ENCODE data around the gene FOXP1. TPM values are rescaled to one million over a fixed set of nuclear protein-coding genes. Genes with fewer than 3 reads are reported as not detected.

FOXP1 gene
- total RNA-seq, 4 donors from 2014 or later, result 49.8 to 157 (median 71.9) TPM

GRCh38 chr3:71245971-71246880 is 337.3 kb downstream of the FOXP1 start:
- no peak overlapping the region for H3K27ac ChIP-seq
- WGBS, result 89% methylated on average over 19 of the region's 19 CpGs
- H3K4me3 ChIP-seq, result no peak overlapping the region
- H3K27me3 ChIP-seq, result no peaks in the 10 kb centered on the region
- H3K36me3 ChIP-seq, result no peaks in the 10 kb centered on the region
- DNase-seq (ENCODE audit: low spot score in 2 of 2), result no peak
- H3K4me1 ChIP-seq, result peaks cover 6% of the 10 kb centered on the region
- TF ChIP-seq POLR2AphosphoS5 (IDR thresholded peaks at IDR 0.05), result no peak
- TF ChIP-seq POLR2A (IDR thresholded peaks at IDR 0.05), result no peak
- TF ChIP-seq CTCF (IDR thresholded peaks at IDR 0.05), result no peak
- TF ChIP-seq EP300 (IDR thresholded peaks at IDR 0.05), result no peak
- H3K9me3 ChIP-seq, result no peaks in the 10 kb centered on the region

GRCh38 chr3:71244826-71245488 is 338.6 kb downstream of the FOXP1 start:
- H3K27ac ChIP-seq, result no peak overlapping the region
- H3K27me3 ChIP-seq, result no peaks in the 10 kb centered on the region
- DNase-seq (ENCODE audit: low spot score in 2 of 2), result no peak
- 53% methylated on average over 8 of the region's 8 CpGs for WGBS
- no peak overlapping the region for H3K4me3 ChIP-seq
- no peaks in the 10 kb centered on the region for H3K9me3 ChIP-seq
- peaks cover 6% of the 10 kb centered on the region for H3K4me1 ChIP-seq
- no peaks in the 10 kb centered on the region for H3K36me3 ChIP-seq
- TF ChIP-seq EP300 (IDR thresholded peaks at IDR 0.05) (no peak), POLR2AphosphoS5 (IDR thresholded peaks at IDR 0.05) (no peak), POLR2A (IDR thresholded peaks at IDR 0.05) (no peak), CTCF (IDR thresholded peaks at IDR 0.05) (no peak)

GRCh38 chr3:71244153-71244825 is 339.2 kb downstream of the FOXP1 start:
- WGBS, result 85% methylated on average over 9 of the region's 9 CpGs
- TF ChIP-seq EP300 (IDR thresholded peaks at IDR 0.05) (no peak), POLR2A (IDR thresholded peaks at IDR 0.05) (no peak), CTCF (IDR thresholded peaks at IDR 0.05) (no peak), POLR2AphosphoS5 (IDR thresholded peaks at IDR 0.05) (no peak)
- H3K36me3 ChIP-seq, result no peaks in the 10 kb centered on the region
- H3K27me3 ChIP-seq, result no peaks in the 10 kb centered on the region
- H3K9me3 ChIP-seq, result no peaks in the 10 kb centered on the region
- no peak for DNase-seq (ENCODE audit: low spot score in 2 of 2)
- no peak overlapping the region for H3K27ac ChIP-seq
- H3K4me1 ChIP-seq, result peaks cover 4% of the 10 kb centered on the region
- no peak overlapping the region for H3K4me3 ChIP-seq

GRCh38 chr3:71243229-71243628 is 340.3 kb downstream of the FOXP1 start:
- Histone ChIP-seq H3K27me3 (no peaks in the 10 kb centered on the region), H3K9me3 (no peaks in the 10 kb centered on the region), H3K36me3 (no peaks in the 10 kb centered on the region), H3K4me1 (no peaks in the 10 kb centered on the region), H3K27ac (no peak overlapping the region), H3K4me3 (no peak overlapping the region)
- 83% methylated on average over 8 of the region's 8 CpGs for WGBS
- DNase-seq (ENCODE audit: low spot score in 2 of 2), result no peak
- TF ChIP-seq POLR2AphosphoS5 (IDR thresholded peaks at IDR 0.05) (no peak), CTCF (IDR thresholded peaks at IDR 0.05) (no peak), POLR2A (IDR thresholded peaks at IDR 0.05) (no peak), EP300 (IDR thresholded peaks at IDR 0.05) (no peak)
